T47D (cell line): ENCODE data around the gene ADGRF1.

ENCODE experiments used
- DNase-seq, 2 experiments: peaks; one replicate each; pipeline versions ENCODE4 v3.0.0 to v3.0.0-alpha.2; 2011 to 2012; ENCODE audit warnings: low read depth in 1 of 2, low spot score in 1 of 2
- JUND ChIP-seq: IDR thresholded peaks from 2 replicates; pipeline ENCODE4 v1.6.1; 2012; ENCODE audit warnings: low read depth
- in situ Hi-C: cut with HindIII; loops from 2 replicates; pipeline ENCODE4 v1.10.0; 2016; ENCODE audit warnings: low sequenced_read_pairs, low pct_unique_long_range_greater_than_20kb

The ADGRF1 gene

GRCh38 chr6:47027315-47027714 is 14.8 kb downstream of the ADGRF1 start:
- in situ Hi-C loops = no loop called here
- no peak for TF ChIP-seq JUND
- DNase-seq = no peak

GRCh38 chr6:47026679-47027078 is 15.5 kb downstream of the ADGRF1 start:
- no peak for TF ChIP-seq JUND
- DNase-seq = no peak
- in situ Hi-C loops = no loop called here

GRCh38 chr6:47023573-47023972 is 18.6 kb downstream of the ADGRF1 start:
- TF ChIP-seq JUND = no peak
- in situ Hi-C loops = no loop called here
- DNase-seq = no peak

- DNase-seq = no peak
- no peak for TF ChIP-seq JUND
- in situ Hi-C loops = no loop called here
Observed at GRCh38 chr6:47022191-47022590, 19.9 kb downstream of the ADGRF1 start.

- DNase-seq = no peak
- in situ Hi-C loops = no loop called here
- TF ChIP-seq JUND = no peak
Observed at GRCh38 chr6:47019941-47020340, 22.2 kb downstream of the ADGRF1 start.

- peak; percentile 15 to 92 for DNase-seq
- in situ Hi-C loops = no loop called here
- TF ChIP-seq JUND = no peak
Observed at GRCh38 chr6:47016909-47017308, 25.2 kb downstream of the ADGRF1 start.

- DNase-seq = peak; percentile 22 to 90
- in situ Hi-C loops = no loop called here
- TF ChIP-seq JUND = peak; percentile 54; the same call in 1 of the 2 replicates
Observed at GRCh38 chr6:47016261-47016660, 25.9 kb downstream of the ADGRF1 start.

- DNase-seq = no peak
- in situ Hi-C loops = no loop called here
- no peak for TF ChIP-seq JUND
Observed at GRCh38 chr6:47014401-47014800, 27.7 kb downstream of the ADGRF1 start.

- in situ Hi-C loops = no loop called here
- peak in 1 of 2 experiments; percentile 45 for DNase-seq
- no peak for TF ChIP-seq JUND
Observed at GRCh38 chr6:47009583-47009982, 32.5 kb downstream of the ADGRF1 start.

- no peak for TF ChIP-seq JUND
- in situ Hi-C loops = no loop called here
- DNase-seq = no peak
Observed at GRCh38 chr6:47008397-47008763, 33.8 kb downstream of the ADGRF1 start.

GRCh38 chr6:47007657-47008396 is 34.3 kb downstream of the ADGRF1 start:
- TF ChIP-seq JUND = no peak
- in situ Hi-C loops = no loop called here
- DNase-seq = no peak

- in situ Hi-C loops = no loop called here
- no peak for TF ChIP-seq JUND
- DNase-seq = no peak
Observed at GRCh38 chr6:47005486-47005885, 36.6 kb downstream of the ADGRF1 start.

- DNase-seq = no peak
- TF ChIP-seq JUND = no peak
- in situ Hi-C loops = no loop called here
Observed at GRCh38 chr6:47004463-47004862, 37.7 kb downstream of the ADGRF1 start.

GRCh38 chr6:47000842-47001241 is 41.3 kb downstream of the ADGRF1 start:
- in situ Hi-C loops = no loop called here
- DNase-seq = peak in 1 of 2 experiments; percentile 72
- TF ChIP-seq JUND = no peak
